SK-N-MC (cell line): ENCODE results near the gene CPXM2.

Experiments
- DNase-seq: peaks from one replicate; pipeline ENCODE4 v3.0.0-alpha.2; 2011; ENCODE audit warnings: low read depth, low spot score
- H3K27ac ChIP-seq: fragments of 200-600 bp; sonication (generic); 2 replicates; pipeline ENCODE4 v1.5.1; 2016; ENCODE audit warnings: mixed run types
- H3K36me3 ChIP-seq: fragments of 200-600 bp; sonication (generic); 2 replicates; pipeline ENCODE4 v1.6.1; 2017; ENCODE audit warnings: antibody characterized with exemption, low read length, mixed read lengths; ENCODE audit not compliant: insufficient read depth
- H3K4me3 ChIP-seq: fragments of 200-600 bp; sonication (generic); 2 replicates; pipeline ENCODE4 v1.5.1; 2016
- H3K9ac ChIP-seq: fragments of 200-600 bp; sonication (generic); 2 replicates; pipeline ENCODE4 v1.8.0; 2017; ENCODE audit warnings: mixed run types, mixed read lengths; ENCODE audit not compliant: insufficient read length
- H3K9me3 ChIP-seq: fragments of 200-600 bp; sonication (generic); 2 replicates; pipeline ENCODE4 v1.6.1; 2017; ENCODE audit warnings: low read depth, mild to moderate bottlenecking, antibody characterized with exemption, low read length, moderate library complexity, mixed read lengths
- EZH2 ChIP-seq: fragments of 200-600 bp; sonication (generic); IDR thresholded peaks from one replicate; pipeline ENCODE4 v1.6.1; 2017; ENCODE audit warnings: antibody characterized with exemption
- FOXP2 ChIP-seq: optimal IDR thresholded peaks from 2 replicates; pipeline ENCODE3; 2011; ENCODE audit warnings: mild to moderate bottlenecking, moderate library complexity; ENCODE audit not compliant: insufficient read depth; ENCODE audit errors: extremely low read length, control extremely low read depth
- POLR2AphosphoS5 ChIP-seq: IDR thresholded peaks from 2 replicates; pipeline ENCODE4 v1.6.1; 2012; ENCODE audit warnings: mild to moderate bottlenecking, low read depth, low read length, borderline replicate concordance

Gene CPXM2

DNA sequence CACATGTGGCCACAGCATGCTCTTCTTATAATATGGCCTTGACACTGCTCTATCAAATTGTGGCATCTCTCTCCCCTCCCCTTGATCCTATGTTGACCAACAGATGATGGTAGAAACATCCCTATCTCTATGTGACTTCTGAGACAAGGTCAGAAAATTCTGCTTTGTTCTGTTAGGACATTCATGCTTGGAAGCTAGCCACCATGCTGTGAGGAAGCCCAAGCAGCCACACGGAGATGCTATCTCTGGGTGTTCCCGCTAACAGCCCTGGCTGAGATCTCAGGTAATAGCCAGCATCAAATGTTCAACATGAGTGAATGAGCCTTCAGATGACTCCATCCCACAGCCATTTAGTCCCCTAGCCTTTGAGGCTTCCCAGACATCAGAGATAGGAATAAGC is 36.8 kb upstream of the CPXM2 start:
- Histone ChIP-seq H3K4me3 (no peak overlapping the region), H3K9me3 (no peaks in the 10 kb centered on the region), H3K9ac (no peak overlapping the region), H3K36me3 (no peaks in the 10 kb centered on the region), H3K27ac (no peak overlapping the region)
- DNase-seq: no peak
- TF ChIP-seq EZH2 (no peak), POLR2AphosphoS5 (no peak), FOXP2 (no peak)

- DNase-seq: no peak
Measured at GRCh38 chr10:123926401-123927264, 35.0 kb upstream of the CPXM2 start.

DNA sequence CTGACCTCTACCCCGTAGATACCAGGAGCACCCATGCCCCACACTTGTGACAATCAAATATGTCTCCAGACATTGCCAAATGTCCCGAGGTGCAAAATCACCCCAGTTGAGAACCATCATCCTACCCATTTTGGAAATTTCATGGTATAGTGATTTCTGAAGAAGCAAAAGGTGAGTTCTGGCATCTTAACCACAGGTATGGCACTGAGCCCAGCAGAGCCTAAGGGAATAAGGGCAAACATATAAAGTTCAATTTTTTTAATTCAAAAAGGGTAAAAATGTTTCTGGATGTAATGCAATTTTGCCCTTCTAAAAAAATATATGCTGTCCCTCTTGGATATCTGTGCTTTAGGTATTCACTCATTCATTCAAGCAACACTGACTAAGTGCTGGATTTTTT is 30.5 kb upstream of the CPXM2 start:
- Histone ChIP-seq H3K27ac (no peak overlapping the region), H3K9me3 (no peaks in the 10 kb centered on the region), H3K4me3 (no peak overlapping the region), H3K9ac (no peak overlapping the region), H3K36me3 (no peaks in the 10 kb centered on the region)
- DNase-seq: no peak
- no peak for TF ChIP-seq FOXP2
- TF ChIP-seq POLR2AphosphoS5: no peak
- TF ChIP-seq EZH2: no peak

More at GRCh38 chr10:123926401-123927264, 35.0 kb upstream of the CPXM2 start:
- TF ChIP-seq EZH2 (no peak), FOXP2 (no peak), POLR2AphosphoS5 (no peak)
- Histone ChIP-seq H3K27ac (no peak overlapping the region), H3K4me3 (no peak overlapping the region), H3K36me3 (no peaks in the 10 kb centered on the region), H3K9ac (no peak overlapping the region), H3K9me3 (no peaks in the 10 kb centered on the region)

- DNase-seq: no peak
- no peak overlapping the region for H3K9ac ChIP-seq
- no peak overlapping the region for H3K4me3 ChIP-seq
Measured at GRCh38 chr10:123916775-123917174, 25.2 kb upstream of the CPXM2 start.

DNA sequence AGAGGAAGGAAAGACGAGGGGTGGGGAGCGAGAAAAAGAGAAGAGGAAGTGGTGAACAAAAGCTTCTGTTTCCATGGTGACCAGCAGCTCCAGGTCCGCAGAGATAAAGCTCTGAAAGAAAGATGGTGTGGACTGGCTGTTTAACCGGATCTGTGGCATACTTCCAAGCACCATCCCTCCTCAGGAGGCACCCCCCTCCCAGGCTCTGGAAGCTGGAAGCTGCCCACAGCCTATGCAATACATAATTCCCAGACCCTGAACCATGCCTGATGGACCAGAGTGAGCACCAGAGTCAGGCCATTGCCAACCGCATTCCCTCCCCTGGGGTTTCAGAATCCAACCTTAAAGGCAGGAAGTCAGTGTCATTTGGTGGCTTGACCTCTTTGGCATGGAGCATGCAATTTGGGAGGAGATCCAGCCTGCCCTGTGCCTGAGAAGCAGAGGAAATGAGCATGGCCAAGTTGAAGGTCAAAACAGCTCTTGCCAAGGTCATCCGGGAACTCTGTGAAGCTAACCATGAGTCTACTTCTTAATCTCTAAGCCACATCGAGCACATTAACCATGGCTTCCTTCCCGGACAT is 22.2 kb upstream of the CPXM2 start:
- TF ChIP-seq POLR2AphosphoS5: no peak
- TF ChIP-seq EZH2: no peak
- TF ChIP-seq FOXP2: no peak
- H3K4me3 ChIP-seq: no peak overlapping the region
- no peaks in the 10 kb centered on the region for H3K36me3 ChIP-seq
- H3K27ac ChIP-seq: no peak overlapping the region
- no peaks in the 10 kb centered on the region for H3K9me3 ChIP-seq
- no peak overlapping the region for H3K9ac ChIP-seq
- no peak for DNase-seq

More at GRCh38 chr10:123916775-123917174, 25.2 kb upstream of the CPXM2 start:
- H3K27ac ChIP-seq: no peak overlapping the region
- H3K36me3 ChIP-seq: no peaks in the 10 kb centered on the region
- TF ChIP-seq POLR2AphosphoS5 (no peak), EZH2 (no peak), FOXP2 (no peak)
- no peaks in the 10 kb centered on the region for H3K9me3 ChIP-seq

- no peak for DNase-seq
- H3K9ac ChIP-seq: no peak overlapping the region
- H3K36me3 ChIP-seq: no peaks in the 10 kb centered on the region
- no peaks in the 10 kb centered on the region for H3K9me3 ChIP-seq
- H3K4me3 ChIP-seq: no peak overlapping the region
- H3K27ac ChIP-seq: no peak overlapping the region
- TF ChIP-seq FOXP2 (no peak), POLR2AphosphoS5 (no peak), EZH2 (no peak)
Measured at GRCh38 chr10:123912871-123913270, 21.3 kb upstream of the CPXM2 start.

- no peaks in the 10 kb centered on the region for H3K9me3 ChIP-seq
- no peak overlapping the region for H3K4me3 ChIP-seq
- DNase-seq: no peak
- H3K36me3 ChIP-seq: no peaks in the 10 kb centered on the region
- TF ChIP-seq FOXP2 (no peak), POLR2AphosphoS5 (no peak), EZH2 (no peak)
- no peak overlapping the region for H3K9ac ChIP-seq
- H3K27ac ChIP-seq: no peak overlapping the region
Measured at GRCh38 chr10:123912466-123912865, 20.9 kb upstream of the CPXM2 start.

DNA sequence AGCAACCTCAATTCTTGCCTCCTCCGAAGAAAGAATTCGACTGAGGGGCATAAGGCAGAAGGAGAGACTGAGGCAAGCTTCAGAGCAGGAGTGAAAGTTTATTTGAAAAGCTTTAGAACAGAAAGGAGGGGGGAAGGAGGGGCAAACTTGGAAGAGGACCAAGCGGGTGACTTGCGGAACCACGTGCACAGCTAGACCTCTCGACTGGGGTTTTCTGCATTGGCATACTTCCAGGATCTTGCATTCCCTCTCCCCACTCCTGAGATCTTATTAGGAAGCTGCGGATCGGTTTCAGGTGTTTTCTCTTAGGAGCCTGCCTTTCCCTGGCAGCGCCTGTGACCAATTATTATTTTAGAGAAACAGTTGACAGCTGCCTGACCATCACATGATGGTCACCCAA is 20.3 kb upstream of the CPXM2 start:
- TF ChIP-seq FOXP2: no peak
- no peak for TF ChIP-seq POLR2AphosphoS5
- TF ChIP-seq EZH2: no peak
- Histone ChIP-seq H3K9me3 (no peaks in the 10 kb centered on the region), H3K36me3 (no peaks in the 10 kb centered on the region), H3K4me3 (no peak overlapping the region), H3K27ac (no peak overlapping the region), H3K9ac (no peak overlapping the region)
- DNase-seq: no peak
